HepG2 (cell line): ENCODE results near the gene SMYD5. TPM values are rescaled to one million over a fixed set of nuclear protein-coding genes. Genes with fewer than 3 reads are reported as not detected.

ENCODE experiments used
- ATF7-NPFF ChIP-seq: sonication (generic); formaldehyde crosslinking; IDR thresholded peaks from 2 replicates; pipeline ENCODE4 v1.8.1; 2023; ENCODE audit warnings: mild to moderate bottlenecking, low read depth, missing genetic modification reagents, moderate library complexity
- DDIT3 ChIP-seq: sonication (generic); formaldehyde crosslinking; IDR thresholded peaks from 2 replicates; pipeline ENCODE4 v1.4.0; 2020; ENCODE audit warnings: mild to moderate bottlenecking, missing genetic modification reagents
- EP300 ChIP-seq, 3 experiments: sonication (generic) in 1 of 3; formaldehyde crosslinking in 1 of 3; IDR thresholded peaks; 2 replicates each; pipeline versions ENCODE4 v1.5.1 to v1.6.1; 2011 to 2020; ENCODE audit warnings: low read depth in 2 of 3, low read length in 2 of 3, borderline replicate concordance in 1 of 3, improper control_type of control experiment in 1 of 3, mild to moderate bottlenecking in 1 of 3, missing genetic modification reagents in 1 of 3, moderate library complexity in 1 of 3
- FOSL2 ChIP-seq: sonication (generic); formaldehyde crosslinking; IDR thresholded peaks from 2 replicates; pipeline ENCODE4 v1.4.0; 2020; ENCODE audit warnings: missing genetic modification reagents
- KDM1A ChIP-seq: IDR thresholded peaks from 2 replicates; pipeline ENCODE4 v1.6.1; 2016; ENCODE audit warnings: missing compliant biosample characterization
- NR3C1 ChIP-seq: sonication (generic); formaldehyde crosslinking; IDR thresholded peaks from 2 replicates; pipeline ENCODE4 v1.4.0; 2020; ENCODE audit warnings: missing genetic modification reagents
- REL ChIP-seq: sonication (generic); formaldehyde crosslinking; conservative IDR thresholded peaks from 2 replicates; pipeline ENCODE4 v1.8.0; 2022; ENCODE audit warnings: mild to moderate bottlenecking, missing genetic modification reagents, moderate library complexity
- RNF2 ChIP-seq: fragments of 450-650 bp; conservative IDR thresholded peaks from 2 replicates; pipeline ENCODE4 v1.6.1; 2016; ENCODE audit warnings: low read depth
- SP1 ChIP-seq, 2 experiments: fragments of 450-650 bp in 1 of 2; sonication (generic) in 1 of 2; formaldehyde crosslinking in 1 of 2; IDR thresholded peaks; 2 replicates each; pipeline versions ENCODE4 v1.4.0 to v1.6.1; 2016 to 2020; ENCODE audit warnings: missing genetic modification reagents in 1 of 2
- SRSF1 ChIP-seq: fragments of 200-400 bp; formaldehyde crosslinking; optimal IDR thresholded peaks from 2 replicates; pipeline ENCODE3; 2017; ENCODE audit warnings: mild to moderate bottlenecking, low read depth, low read length, moderate library complexity
- SRSF4 ChIP-seq: fragments of 200-400 bp; formaldehyde crosslinking; IDR thresholded peaks from one replicate; pipeline ENCODE4 v1.6.1; 2018; ENCODE audit warnings: mild to moderate bottlenecking, low read depth, low read length, moderate library complexity; ENCODE audit not compliant: poor library complexity, severe bottlenecking
- STAG1 ChIP-seq: sonication (generic); formaldehyde crosslinking; IDR thresholded peaks from 2 replicates; pipeline ENCODE4 v1.4.0; 2020; ENCODE audit warnings: missing genetic modification reagents
- TBX3 ChIP-seq: fragments of 450-650 bp; IDR thresholded peaks from 2 replicates; pipeline ENCODE4 v1.6.1; 2017; ENCODE audit warnings: antibody characterized with exemption, mild to moderate bottlenecking, inconsistent platforms, borderline replicate concordance
- TRIM24 ChIP-seq: sonication (generic); formaldehyde crosslinking; IDR thresholded peaks from 2 replicates; pipeline ENCODE4 v1.8.0; 2022; ENCODE audit warnings: mild to moderate bottlenecking, missing genetic modification reagents
- ZFP62 ChIP-seq: sonication (generic); formaldehyde crosslinking; IDR thresholded peaks from 2 replicates; pipeline ENCODE4 v1.4.0; 2020; ENCODE audit warnings: missing genetic modification reagents
- ZKSCAN5 ChIP-seq: sonication (generic); formaldehyde crosslinking; IDR thresholded peaks from 2 replicates; pipeline ENCODE4 v1.5.1; 2020; ENCODE audit warnings: mild to moderate bottlenecking, missing genetic modification reagents
- ZNF33A ChIP-seq: sonication (generic); formaldehyde crosslinking; IDR thresholded peaks from 2 replicates; pipeline ENCODE4 v1.5.1; 2020; ENCODE audit warnings: missing genetic modification reagents, mild to moderate bottlenecking, moderate library complexity, borderline replicate concordance
- ZNF550 ChIP-seq: sonication (generic); formaldehyde crosslinking; IDR thresholded peaks from 2 replicates; pipeline ENCODE4 v1.4.0; 2020; ENCODE audit warnings: mild to moderate bottlenecking, missing genetic modification reagents, borderline replicate concordance
- ZNF607 ChIP-seq: sonication (generic); formaldehyde crosslinking; IDR thresholded peaks from 2 replicates; pipeline ENCODE4 v1.5.1; 2020; ENCODE audit warnings: missing genetic modification reagents, mild to moderate bottlenecking, borderline replicate concordance
- ZNF670 ChIP-seq: sonication (generic); formaldehyde crosslinking; IDR thresholded peaks from 2 replicates; pipeline ENCODE4 v1.8.0; 2022; ENCODE audit warnings: mild to moderate bottlenecking, missing genetic modification reagents, borderline replicate concordance
- ZNF7 ChIP-seq: IDR thresholded peaks from 2 replicates; pipeline ENCODE4 v1.6.1; 2016; ENCODE audit warnings: missing biosample characterization, missing genetic modification reagents
- polyA plus RNA-seq, 8 experiments: library from polyadenylated mRNA; depleted of rRNA in 3 of 8; stranded (reverse) in 7 of 8; unstranded in 1 of 8; fragments of >200 nt; fragmentation: Illumina TruSeq in 4 of 8; extraction: Trizol in 4 of 8; gene quantifications; 2 replicates each; pipeline versions ENCODE4 v1.2.1 to v1.2.3, GENCODE V29; 2011 to 2016; ENCODE audit warnings: low read depth in 4 of 8, missing spikeins in 1 of 8, mixed read lengths in 1 of 8; ENCODE audit not compliant: insufficient read depth in 1 of 8
- total RNA-seq, 5 experiments: library from RNA; depleted of rRNA; stranded (reverse); fragments of >200 nt; fragmentation: Illumina TruSeq; extraction: Trizol; gene quantifications; 2 replicates each; pipeline ENCODE4 v1.2.3, GENCODE V29; 2016; ENCODE audit warnings: low read depth in 1 of 5
- TF ChIP-seq, protein P1 (sequence below): sonication (generic); formaldehyde crosslinking; IDR thresholded peaks from 2 replicates; pipeline ENCODE4 v1.4.0; 2020; ENCODE audit warnings: missing genetic modification reagents, mild to moderate bottlenecking, borderline replicate concordance
- TF ChIP-seq, protein P2 (sequence below): fragments of 450-650 bp; IDR thresholded peaks from 2 replicates; pipeline ENCODE4 v1.6.1; 2017; ENCODE audit warnings: mild to moderate bottlenecking
- TF ChIP-seq, protein P3 (sequence below): sonication (generic); formaldehyde crosslinking; IDR thresholded peaks from 2 replicates; pipeline ENCODE4 v1.8.1; 2023; ENCODE audit warnings: mild to moderate bottlenecking, moderate library complexity, missing genetic modification reagents

The SMYD5 gene
- total and polyA plus RNA-seq, 2 of the 13 experiments (the other 11 are each of a cell fraction or from before 2014, with no cell fraction given) = 55.8 to 70.4 TPM

DNA sequence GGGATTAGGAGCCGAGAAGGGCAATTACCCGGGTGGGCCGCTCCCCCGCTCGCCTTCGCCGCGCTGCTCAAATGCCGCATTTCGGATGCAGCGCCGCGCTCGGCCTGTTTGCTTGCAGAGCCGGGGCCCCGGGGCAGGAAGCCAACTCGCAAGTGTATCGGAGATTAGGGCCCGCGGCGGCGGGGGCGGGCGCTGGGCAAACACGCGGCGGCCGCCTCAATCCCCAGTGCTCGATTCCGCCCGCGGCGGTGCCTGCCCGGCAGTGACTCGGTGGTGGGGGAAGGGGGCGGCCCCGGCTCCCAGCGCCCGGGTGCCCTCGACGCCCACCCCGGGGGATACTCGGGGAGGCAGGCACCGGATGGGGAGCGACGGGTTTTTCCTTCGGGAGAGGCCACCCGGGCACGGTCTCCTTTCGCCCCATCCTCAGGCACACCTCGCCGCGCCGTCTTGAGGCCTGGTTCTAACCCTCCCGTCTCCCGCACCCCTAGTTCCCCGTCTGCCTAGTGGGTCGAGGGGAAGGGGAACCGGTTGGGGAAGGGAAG lies 38.3 kb upstream of the SMYD5 start (continued):
- TF ChIP-seq TBX3 (no peak), TRIM24 (no peak), ATF7-NPFF (peak; percentile 74), ZKSCAN5 (no peak), SRSF4 (no peak), SRSF1 (no peak), KDM1A (no peak), FOSL2 (CRISPR knock-in tag) (0 out of 2 replicates have a peak, but pooled peaks have one; percentile 6), ZNF607 (CRISPR knock-in tag) (peak; percentile 75), DDIT3 (no peak), EP300 (IDR thresholded peaks at IDR 0.05; ENCODE audit: low read depth in 2 of 2, low read length in 2 of 2) (no peak), EP300 (CRISPR knock-in tag; IDR thresholded peaks at IDR 0.05; ENCODE audit: borderline replicate concordance) (0 out of 2 replicates have a peak, but pooled peaks have one; percentile 41), ZNF7 (CRISPR knock-in tag) (no peak), SP1 (IDR thresholded peaks at IDR 0.05) (no peak), SP1 (CRISPR knock-in tag; IDR thresholded peaks at IDR 0.05) (no peak), NR3C1 (no peak), ZNF670 (CRISPR knock-in tag) (peak; percentile 51; the same call in 1 of the 2 replicates), ZFP62 (CRISPR knock-in tag) (no peak), RNF2 (peak; percentile 63; the same call in 1 of the 2 replicates), ZNF550 (no peak), STAG1 (no peak), REL (CRISPR knock-in tag) (no peak), ZNF33A (no peak)
- TF ChIP-seq, protein P1, sequence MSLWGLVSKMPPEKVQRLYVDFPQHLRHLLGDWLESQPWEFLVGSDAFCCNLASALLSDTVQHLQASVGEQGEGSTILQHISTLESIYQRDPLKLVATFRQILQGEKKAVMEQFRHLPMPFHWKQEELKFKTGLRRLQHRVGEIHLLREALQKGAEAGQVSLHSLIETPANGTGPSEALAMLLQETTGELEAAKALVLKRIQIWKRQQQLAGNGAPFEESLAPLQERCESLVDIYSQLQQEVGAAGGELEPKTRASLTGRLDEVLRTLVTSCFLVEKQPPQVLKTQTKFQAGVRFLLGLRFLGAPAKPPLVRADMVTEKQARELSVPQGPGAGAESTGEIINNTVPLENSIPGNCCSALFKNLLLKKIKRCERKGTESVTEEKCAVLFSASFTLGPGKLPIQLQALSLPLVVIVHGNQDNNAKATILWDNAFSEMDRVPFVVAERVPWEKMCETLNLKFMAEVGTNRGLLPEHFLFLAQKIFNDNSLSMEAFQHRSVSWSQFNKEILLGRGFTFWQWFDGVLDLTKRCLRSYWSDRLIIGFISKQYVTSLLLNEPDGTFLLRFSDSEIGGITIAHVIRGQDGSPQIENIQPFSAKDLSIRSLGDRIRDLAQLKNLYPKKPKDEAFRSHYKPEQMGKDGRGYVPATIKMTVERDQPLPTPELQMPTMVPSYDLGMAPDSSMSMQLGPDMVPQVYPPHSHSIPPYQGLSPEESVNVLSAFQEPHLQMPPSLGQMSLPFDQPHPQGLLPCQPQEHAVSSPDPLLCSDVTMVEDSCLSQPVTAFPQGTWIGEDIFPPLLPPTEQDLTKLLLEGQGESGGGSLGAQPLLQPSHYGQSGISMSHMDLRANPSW (CRISPR knock-in tag) = no peak
- TF ChIP-seq, protein P2, sequence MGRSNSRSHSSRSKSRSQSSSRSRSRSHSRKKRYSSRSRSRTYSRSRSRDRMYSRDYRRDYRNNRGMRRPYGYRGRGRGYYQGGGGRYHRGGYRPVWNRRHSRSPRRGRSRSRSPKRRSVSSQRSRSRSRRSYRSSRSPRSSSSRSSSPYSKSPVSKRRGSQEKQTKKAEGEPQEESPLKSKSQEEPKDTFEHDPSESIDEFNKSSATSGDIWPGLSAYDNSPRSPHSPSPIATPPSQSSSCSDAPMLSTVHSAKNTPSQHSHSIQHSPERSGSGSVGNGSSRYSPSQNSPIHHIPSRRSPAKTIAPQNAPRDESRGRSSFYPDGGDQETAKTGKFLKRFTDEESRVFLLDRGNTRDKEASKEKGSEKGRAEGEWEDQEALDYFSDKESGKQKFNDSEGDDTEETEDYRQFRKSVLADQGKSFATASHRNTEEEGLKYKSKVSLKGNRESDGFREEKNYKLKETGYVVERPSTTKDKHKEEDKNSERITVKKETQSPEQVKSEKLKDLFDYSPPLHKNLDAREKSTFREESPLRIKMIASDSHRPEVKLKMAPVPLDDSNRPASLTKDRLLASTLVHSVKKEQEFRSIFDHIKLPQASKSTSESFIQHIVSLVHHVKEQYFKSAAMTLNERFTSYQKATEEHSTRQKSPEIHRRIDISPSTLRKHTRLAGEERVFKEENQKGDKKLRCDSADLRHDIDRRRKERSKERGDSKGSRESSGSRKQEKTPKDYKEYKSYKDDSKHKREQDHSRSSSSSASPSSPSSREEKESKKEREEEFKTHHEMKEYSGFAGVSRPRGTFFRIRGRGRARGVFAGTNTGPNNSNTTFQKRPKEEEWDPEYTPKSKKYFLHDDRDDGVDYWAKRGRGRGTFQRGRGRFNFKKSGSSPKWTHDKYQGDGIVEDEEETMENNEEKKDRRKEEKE = no peak
- TF ChIP-seq, protein P3, sequence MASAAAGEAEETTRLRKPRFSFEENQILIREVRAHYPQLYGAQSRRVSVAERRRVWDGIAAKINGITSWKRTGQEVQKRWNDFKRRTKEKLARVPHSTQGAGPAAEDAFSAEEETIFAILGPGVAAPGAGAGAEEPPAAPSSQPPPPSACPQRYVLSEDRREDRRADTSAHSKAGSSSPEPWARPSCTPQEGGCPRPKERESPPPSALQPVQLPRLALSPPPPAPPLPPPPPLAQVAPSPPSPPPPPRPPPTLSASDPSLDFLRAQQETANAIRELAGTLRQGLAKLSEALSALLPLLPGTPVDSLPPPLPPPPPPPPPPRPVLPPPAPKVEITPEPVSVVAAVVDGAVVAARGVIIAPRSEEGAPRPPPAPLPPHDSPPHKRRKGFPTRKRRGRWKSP = peak; percentile 83
